Peyer's patch (tissue), 4 donors: ENCODE data around the gene MPHOSPH8. TPM values are rescaled to one million over a fixed set of nuclear protein-coding genes. Genes with fewer than 3 reads are reported as not detected.
A peak's percentile ranks its signal among the peaks of the same experiment; 100 is the strongest.

Experiments
- DNase-seq, 3 donors: peaks; one replicate each; pipeline ENCODE4 v3.0.0-alpha.2; 2017 to 2019
- H3K27ac ChIP-seq, 4 donors: fragments of 200-600 bp; sonication (generic); one replicate each; pipeline ENCODE4 v1.5.1; 2016 to 2019
- H3K27me3 ChIP-seq, 2 donors: fragments of 200-600 bp; sonication (generic); one replicate each; pipeline ENCODE4 v1.5.1; 2019
- H3K36me3 ChIP-seq, 3 donors: fragments of 200-600 bp; sonication (generic); one replicate each; pipeline ENCODE4 v1.5.1; 2016 to 2019
- H3K4me1 ChIP-seq, 4 donors: fragments of 200-600 bp; sonication (generic); one replicate each; pipeline ENCODE4 v1.5.1; 2016 to 2019
- H3K4me3 ChIP-seq, 4 donors: fragments of 200-600 bp; sonication (generic); 1 replicate in 3 of 4; 2 replicates in 1 of 4; pipeline ENCODE4 v1.5.1; 2016 to 2019; ENCODE audit warnings: mild to moderate bottlenecking in 1 of 4
- H3K9me3 ChIP-seq, 4 donors: fragments of 200-600 bp; sonication (generic); one replicate each; pipeline ENCODE4 v1.5.1; 2016 to 2019; ENCODE audit warnings: mild to moderate bottlenecking in 1 of 4
- POLR2A ChIP-seq, 2 donors: fragments of 450-650 bp; IDR thresholded peaks; one replicate each; pipeline ENCODE4 v1.5.1; 2017; ENCODE audit warnings: antibody characterized with exemption in 2 of 2, mild to moderate bottlenecking in 2 of 2, moderate library complexity in 2 of 2
- total RNA-seq, 4 donors: library from RNA; depleted of rRNA; stranded (reverse); fragments of >200 nt; gene quantifications; one replicate each; pipeline ENCODE4 v1.1.0, GENCODE V29; 2016
- TF ChIP-seq, protein P1 (sequence below), 6 experiments: fragments of 450-650 bp in 4 of 6; fragments of 200-600 bp in 2 of 6; sonication (generic) in 1 of 6; IDR thresholded peaks; one replicate each; pipeline ENCODE4 v1.5.1; 2017 to 2019; ENCODE audit warnings: antibody characterized with exemption in 6 of 6, mild to moderate bottlenecking in 3 of 6, moderate library complexity in 1 of 6

The MPHOSPH8 gene
- total RNA-seq, 4 donors from 2014 or later: 33.1 to 117 (median 45.6) TPM

DNA sequence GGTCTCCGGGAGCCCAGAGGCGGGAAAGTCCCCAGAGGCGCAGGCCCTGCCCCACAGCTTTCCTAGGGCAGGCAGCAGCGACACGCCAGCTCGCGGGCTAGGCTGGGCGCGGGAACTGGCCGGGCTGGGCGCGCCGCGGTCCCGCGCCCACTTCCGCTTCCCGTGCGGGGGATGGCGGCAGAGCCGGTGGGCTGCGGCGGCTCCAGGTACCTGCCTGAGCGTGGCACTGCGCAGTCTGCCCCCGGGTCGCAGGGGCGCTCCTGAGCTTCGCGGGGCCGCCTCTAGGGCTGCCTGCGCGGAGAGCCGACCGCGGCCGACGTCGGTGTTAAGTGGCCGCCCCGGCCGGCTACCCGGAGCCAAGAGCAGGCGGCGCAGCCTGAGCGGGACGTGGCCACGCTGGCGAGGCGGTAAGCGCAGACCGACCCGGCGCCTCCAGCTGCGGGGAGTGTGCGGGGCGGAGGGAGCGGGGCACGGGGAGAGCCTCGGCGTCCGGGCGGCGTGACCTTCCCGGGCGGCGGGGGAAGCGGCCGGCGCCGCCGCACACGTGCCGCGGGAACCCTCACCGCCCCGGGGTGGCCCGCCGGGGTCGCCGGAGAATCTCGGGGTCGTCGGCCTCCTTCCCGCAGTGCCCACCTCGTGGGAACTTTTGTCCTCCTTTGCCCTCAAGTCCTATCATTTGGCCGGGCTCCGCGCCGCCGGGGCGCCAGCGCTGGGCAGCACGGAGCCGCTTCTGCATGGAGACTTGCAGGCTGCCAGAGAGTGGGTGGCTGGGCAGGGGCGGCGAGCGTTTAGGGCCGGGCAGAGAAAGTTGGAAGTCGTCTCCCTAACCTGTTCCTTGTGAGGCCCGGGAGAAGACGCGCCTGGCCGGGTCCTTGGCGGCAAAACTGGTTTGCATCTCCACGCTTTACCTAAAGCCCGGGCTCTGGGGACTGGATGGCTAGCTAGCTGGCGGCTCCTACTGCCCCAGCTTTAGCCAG lies 31.4 kb upstream of the MPHOSPH8 start:
- Histone ChIP-seq H3K27ac (no peak overlapping the region), H3K27me3 (no peaks in the 10 kb centered on the region), H3K4me3 (peak overlapping the region; percentile 41 to 72 (median 58)), H3K9me3 (no peaks in the 10 kb centered on the region), H3K4me1 (peaks cover 0 to 12% (median 0%) of the 10 kb centered on the region in 4 donors), H3K36me3 (no peaks in the 10 kb centered on the region)
- TF ChIP-seq, protein P1, sequence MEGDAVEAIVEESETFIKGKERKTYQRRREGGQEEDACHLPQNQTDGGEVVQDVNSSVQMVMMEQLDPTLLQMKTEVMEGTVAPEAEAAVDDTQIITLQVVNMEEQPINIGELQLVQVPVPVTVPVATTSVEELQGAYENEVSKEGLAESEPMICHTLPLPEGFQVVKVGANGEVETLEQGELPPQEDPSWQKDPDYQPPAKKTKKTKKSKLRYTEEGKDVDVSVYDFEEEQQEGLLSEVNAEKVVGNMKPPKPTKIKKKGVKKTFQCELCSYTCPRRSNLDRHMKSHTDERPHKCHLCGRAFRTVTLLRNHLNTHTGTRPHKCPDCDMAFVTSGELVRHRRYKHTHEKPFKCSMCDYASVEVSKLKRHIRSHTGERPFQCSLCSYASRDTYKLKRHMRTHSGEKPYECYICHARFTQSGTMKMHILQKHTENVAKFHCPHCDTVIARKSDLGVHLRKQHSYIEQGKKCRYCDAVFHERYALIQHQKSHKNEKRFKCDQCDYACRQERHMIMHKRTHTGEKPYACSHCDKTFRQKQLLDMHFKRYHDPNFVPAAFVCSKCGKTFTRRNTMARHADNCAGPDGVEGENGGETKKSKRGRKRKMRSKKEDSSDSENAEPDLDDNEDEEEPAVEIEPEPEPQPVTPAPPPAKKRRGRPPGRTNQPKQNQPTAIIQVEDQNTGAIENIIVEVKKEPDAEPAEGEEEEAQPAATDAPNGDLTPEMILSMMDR (IDR thresholded peaks at IDR 0.05): peak in 3 of 6 experiments; percentile 9 to 28 (median 18)
- no peak for TF ChIP-seq POLR2A (IDR thresholded peaks at IDR 0.05)
- peak in 2 of 3 donors; percentile 48 to 61 for DNase-seq

DNA sequence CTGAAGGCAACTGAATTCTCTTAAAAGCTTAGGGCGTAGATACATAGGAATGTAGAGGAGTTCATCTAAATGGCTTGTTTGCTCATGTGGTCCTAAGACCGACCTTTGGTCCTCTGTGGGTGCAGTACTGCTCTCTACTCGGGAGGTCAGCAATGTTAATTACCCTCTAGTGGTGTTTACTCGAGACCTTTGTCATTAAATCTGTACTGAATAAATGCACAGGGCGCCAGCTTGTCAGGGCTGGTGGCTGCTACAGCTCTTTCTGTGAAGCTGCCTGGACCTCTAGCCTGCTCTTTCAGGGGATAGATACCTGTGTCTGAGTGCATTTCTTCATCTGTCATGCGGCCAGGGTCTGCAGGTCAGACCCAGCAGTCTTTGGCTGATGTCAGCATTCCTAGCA lies 29.2 kb upstream of the MPHOSPH8 start:
- no peak overlapping the region for H3K4me3 ChIP-seq

DNA sequence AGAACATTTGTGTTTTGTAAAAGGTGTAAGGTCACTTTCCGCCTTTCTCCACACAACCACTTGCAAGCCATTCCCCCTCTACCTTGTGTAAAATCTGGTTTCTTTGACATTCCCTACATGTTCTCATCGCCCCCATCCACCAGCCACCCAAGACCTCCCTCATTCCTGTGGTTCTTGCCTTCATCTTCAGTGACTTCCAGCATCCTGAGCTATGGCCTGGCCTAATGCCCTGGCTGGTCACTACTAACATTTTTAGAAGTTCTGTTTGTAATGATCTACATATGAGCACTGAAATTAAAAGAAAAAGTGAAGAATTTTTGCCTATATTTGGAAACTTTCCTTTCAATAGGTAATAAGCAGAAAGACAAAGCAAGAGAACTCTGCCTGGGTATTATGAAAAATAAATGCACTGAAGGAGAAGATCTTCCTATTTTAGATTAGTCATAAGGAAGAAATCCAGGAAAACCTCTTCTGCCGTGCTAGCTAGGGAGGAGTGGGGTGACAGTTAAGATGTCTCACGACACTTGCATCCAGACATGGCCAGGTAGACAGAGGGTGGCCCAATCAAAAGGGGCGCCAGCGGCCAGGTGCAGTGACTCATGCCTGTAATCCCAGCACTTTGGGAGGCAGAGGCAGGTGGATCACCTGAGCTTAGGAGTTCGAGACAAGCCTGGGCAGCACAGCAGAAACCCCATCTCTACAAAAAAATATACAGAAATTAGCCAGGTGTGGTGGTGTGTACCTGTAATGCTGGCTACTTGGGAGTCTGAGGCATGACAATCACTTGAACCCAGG lies 28.1 kb upstream of the MPHOSPH8 start:
- Histone ChIP-seq H3K4me3 (no peak overlapping the region), H3K36me3 (no peaks in the 10 kb centered on the region), H3K4me1 (peaks cover 0 to 12% (median 0%) of the 10 kb centered on the region in 4 donors), H3K27ac (no peak overlapping the region), H3K27me3 (no peaks in the 10 kb centered on the region), H3K9me3 (no peaks in the 10 kb centered on the region)
- TF ChIP-seq, protein P1 (IDR thresholded peaks at IDR 0.05): no peak
- no peak for TF ChIP-seq POLR2A (IDR thresholded peaks at IDR 0.05)
- no peak for DNase-seq

More for the DNA sequence above, 29.2 kb upstream of the MPHOSPH8 start:
- Histone ChIP-seq H3K27me3 (no peaks in the 10 kb centered on the region), H3K4me1 (peaks cover 0 to 12% (median 0%) of the 10 kb centered on the region in 4 donors), H3K36me3 (no peaks in the 10 kb centered on the region), H3K27ac (no peak overlapping the region), H3K9me3 (no peaks in the 10 kb centered on the region)
- DNase-seq: no peak
- TF ChIP-seq, protein P1 (IDR thresholded peaks at IDR 0.05): no peak

DNA sequence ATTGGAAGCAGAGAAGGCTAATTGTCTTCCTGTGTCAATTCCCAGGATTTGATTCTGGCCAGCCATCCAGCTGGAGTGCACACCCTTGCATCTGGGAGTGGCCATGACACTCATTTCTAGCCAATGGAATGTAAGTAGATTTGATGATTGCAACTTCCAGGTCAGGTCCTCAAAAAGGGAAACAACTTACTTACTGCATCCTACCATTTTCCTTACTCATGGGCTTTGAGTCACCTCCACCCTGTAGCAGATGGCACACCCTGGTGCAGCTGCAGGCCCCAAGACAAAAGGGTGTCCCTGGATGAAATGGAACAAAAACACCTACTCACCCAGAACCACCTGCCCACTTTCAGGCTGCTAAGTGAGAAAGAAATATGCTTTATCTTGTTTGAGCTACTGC lies 27.3 kb upstream of the MPHOSPH8 start:
- Histone ChIP-seq H3K4me3 (no peak overlapping the region), H3K27ac (no peak overlapping the region), H3K4me1 (peaks cover 0 to 12% (median 0%) of the 10 kb centered on the region in 4 donors), H3K36me3 (no peaks in the 10 kb centered on the region), H3K27me3 (no peaks in the 10 kb centered on the region), H3K9me3 (no peaks in the 10 kb centered on the region)
- DNase-seq: no peak
- TF ChIP-seq, protein P1 (IDR thresholded peaks at IDR 0.05): no peak
- TF ChIP-seq POLR2A (IDR thresholded peaks at IDR 0.05): no peak

DNA sequence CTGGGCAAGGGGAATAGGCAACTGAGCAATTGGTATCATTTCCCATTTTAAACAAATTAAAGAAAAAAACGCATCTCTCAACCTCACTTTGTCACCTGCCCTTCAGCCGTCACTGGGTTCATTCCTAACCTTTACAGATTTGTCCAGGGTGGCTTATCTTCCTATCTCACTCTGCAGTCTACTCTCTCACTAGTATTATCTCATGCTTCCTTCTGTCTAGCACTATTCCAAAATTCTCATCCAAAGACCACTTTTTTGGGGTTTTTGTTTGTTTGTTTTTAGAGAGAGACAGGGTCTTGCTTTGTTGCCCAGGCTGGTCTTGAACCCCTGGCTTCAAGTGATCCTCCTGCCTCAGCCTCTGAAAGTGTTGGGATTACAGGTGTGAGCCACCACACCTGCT lies 26.7 kb upstream of the MPHOSPH8 start:
- H3K9me3 ChIP-seq: no peaks in the 10 kb centered on the region
- no peak overlapping the region for H3K27ac ChIP-seq
- DNase-seq: no peak
- TF ChIP-seq, protein P1 (IDR thresholded peaks at IDR 0.05): no peak
- TF ChIP-seq POLR2A (IDR thresholded peaks at IDR 0.05): no peak
- H3K36me3 ChIP-seq: no peaks in the 10 kb centered on the region
- peaks cover 0 to 9% (median 0%) of the 10 kb centered on the region in 4 donors for H3K4me1 ChIP-seq
- H3K4me3 ChIP-seq: no peak overlapping the region
- no peaks in the 10 kb centered on the region for H3K27me3 ChIP-seq
